ENCODE data around the gene TMEM42.

GRCh38 chr3:44833394-44833793 is 28.3 kb upstream of the TMEM42 start:
- TF ChIP-seq POLR2AphosphoS5 (IDR thresholded peaks at IDR 0.05; ENCODE audit: borderline replicate concordance, low read depth, low read length) (no peak), EZH2 (IDR thresholded peaks at IDR 0.05) (no peak), FOXP2 (optimal IDR thresholded peaks at IDR 0.05; ENCODE audit: control extremely low read depth, extremely low read length, insufficient read depth) (no peak)

All from SK-N-MC (cell line).